ENCODE measurements around the gene MPLKIP. TPM values are rescaled to one million over a fixed set of nuclear protein-coding genes. Genes with fewer than 3 reads are reported as not detected.

The MPLKIP gene
- total RNA-seq, 4 donors from 2014 or later = 22.0 to 92.4 (median 42.9) TPM

DNA sequence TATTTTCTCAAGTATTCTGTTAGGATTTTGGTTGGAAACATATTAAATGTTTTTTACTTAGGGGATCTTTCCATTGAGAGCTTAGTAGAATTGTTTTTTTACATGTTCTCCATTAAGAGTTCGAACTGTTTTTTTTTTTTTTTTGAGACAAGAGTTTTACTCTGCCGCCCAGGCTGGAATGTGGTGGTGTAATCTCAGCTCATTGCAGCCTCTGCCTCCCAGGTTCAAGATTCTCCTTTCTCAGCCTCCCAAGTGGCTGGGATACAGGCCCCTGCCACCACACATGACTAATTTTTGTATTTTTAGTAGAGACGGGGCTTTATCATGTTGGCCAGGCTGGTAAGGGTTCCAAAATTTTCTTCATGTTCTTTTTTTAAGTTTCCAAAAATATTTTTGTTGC is 33.2 kb downstream of the MPLKIP start:
- no peaks in the 10 kb centered on the region for H3K27me3 ChIP-seq
- 74 to 79% methylated on average over 3 of the region's 3 CpGs for WGBS, 2 donors
- intact Hi-C loops (cut with DNase I) = no loop called here
- no peak for TF ChIP-seq POLR2A (IDR thresholded peaks at IDR 0.05)
- TF ChIP-seq, protein P1, sequence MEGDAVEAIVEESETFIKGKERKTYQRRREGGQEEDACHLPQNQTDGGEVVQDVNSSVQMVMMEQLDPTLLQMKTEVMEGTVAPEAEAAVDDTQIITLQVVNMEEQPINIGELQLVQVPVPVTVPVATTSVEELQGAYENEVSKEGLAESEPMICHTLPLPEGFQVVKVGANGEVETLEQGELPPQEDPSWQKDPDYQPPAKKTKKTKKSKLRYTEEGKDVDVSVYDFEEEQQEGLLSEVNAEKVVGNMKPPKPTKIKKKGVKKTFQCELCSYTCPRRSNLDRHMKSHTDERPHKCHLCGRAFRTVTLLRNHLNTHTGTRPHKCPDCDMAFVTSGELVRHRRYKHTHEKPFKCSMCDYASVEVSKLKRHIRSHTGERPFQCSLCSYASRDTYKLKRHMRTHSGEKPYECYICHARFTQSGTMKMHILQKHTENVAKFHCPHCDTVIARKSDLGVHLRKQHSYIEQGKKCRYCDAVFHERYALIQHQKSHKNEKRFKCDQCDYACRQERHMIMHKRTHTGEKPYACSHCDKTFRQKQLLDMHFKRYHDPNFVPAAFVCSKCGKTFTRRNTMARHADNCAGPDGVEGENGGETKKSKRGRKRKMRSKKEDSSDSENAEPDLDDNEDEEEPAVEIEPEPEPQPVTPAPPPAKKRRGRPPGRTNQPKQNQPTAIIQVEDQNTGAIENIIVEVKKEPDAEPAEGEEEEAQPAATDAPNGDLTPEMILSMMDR (IDR thresholded peaks at IDR 0.05) = no peak
- H3K27ac ChIP-seq = no peak overlapping the region
- no peak for DNase-seq
- no peaks in the 10 kb centered on the region for H3K36me3 ChIP-seq
- no peak overlapping the region for H3K4me3 ChIP-seq (replicated peaks in 1 of 3)
- no peaks in the 10 kb centered on the region for H3K9me3 ChIP-seq
- H3K4me1 ChIP-seq = peaks cover 4 to 15% of the 10 kb centered on the region in 2 donors

DNA sequence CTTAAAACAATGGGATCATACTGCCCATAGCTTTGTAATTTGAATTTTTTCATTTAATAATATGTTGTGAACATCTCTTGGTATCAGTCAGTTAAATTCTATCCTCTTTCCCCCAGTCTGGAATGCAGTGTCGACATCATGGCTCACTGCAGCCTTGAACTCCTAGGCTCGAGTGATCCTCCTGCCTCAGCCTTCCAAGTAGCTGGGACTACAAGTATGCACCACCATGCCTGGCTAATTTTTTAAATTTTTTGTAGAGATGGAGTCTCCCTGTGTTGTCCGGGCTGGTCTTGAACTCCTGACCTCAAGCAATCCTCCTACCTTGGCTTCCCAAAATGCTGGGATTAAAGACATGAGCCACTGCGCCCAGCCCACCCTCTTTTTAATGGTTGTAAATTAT is 34.6 kb downstream of the MPLKIP start:
- H3K4me3 ChIP-seq (replicated peaks in 1 of 3) = no peak overlapping the region
- TF ChIP-seq, protein P1 (IDR thresholded peaks at IDR 0.05) = no peak
- TF ChIP-seq POLR2A (IDR thresholded peaks at IDR 0.05) = no peak
- WGBS, 2 donors = 92 to 97% methylated on average over 4 of the region's 4 CpGs
- no peaks in the 10 kb centered on the region for H3K9me3 ChIP-seq
- DNase-seq = no peak
- H3K4me1 ChIP-seq = peaks cover 4 to 15% of the 10 kb centered on the region in 2 donors
- no peak overlapping the region for H3K27ac ChIP-seq
- intact Hi-C loops (cut with DNase I) = no loop called here
- no peaks in the 10 kb centered on the region for H3K27me3 ChIP-seq
- H3K36me3 ChIP-seq = peaks cover under 1% of the 10 kb centered on the region in 2 donors

DNA sequence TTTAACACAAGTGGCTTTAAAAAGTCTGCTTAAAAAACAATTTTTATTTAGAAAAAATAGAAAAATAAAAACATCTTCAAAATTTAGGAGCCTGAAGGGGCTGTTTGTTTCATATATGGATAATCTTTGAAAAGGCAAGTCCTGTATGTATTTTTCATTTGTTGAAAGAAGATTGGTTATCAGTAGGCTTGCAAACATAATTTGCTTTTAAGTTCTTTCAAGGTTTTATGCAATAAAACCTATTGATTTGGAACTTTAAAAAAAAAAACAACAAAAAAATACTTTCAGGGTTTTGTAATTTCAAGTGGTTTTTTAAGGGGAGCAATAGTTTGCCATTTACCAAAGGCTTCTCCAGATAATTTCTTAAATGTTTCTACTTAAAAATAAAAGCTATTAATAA is 35.6 kb downstream of the MPLKIP start:
- H3K36me3 ChIP-seq = peaks cover 10 to 11% of the 10 kb centered on the region in 2 donors
- H3K4me1 ChIP-seq = peaks cover 4 to 15% of the 10 kb centered on the region in 2 donors
- no peaks in the 10 kb centered on the region for H3K27me3 ChIP-seq
- H3K4me3 ChIP-seq (replicated peaks in 1 of 3) = no peak overlapping the region
- intact Hi-C loops (cut with DNase I) = no loop called here
- no peaks in the 10 kb centered on the region for H3K9me3 ChIP-seq
- DNase-seq = no peak
- TF ChIP-seq, protein P1 (IDR thresholded peaks at IDR 0.05) = no peak
- no peak for TF ChIP-seq POLR2A (IDR thresholded peaks at IDR 0.05)
- no peak overlapping the region for H3K27ac ChIP-seq

DNA sequence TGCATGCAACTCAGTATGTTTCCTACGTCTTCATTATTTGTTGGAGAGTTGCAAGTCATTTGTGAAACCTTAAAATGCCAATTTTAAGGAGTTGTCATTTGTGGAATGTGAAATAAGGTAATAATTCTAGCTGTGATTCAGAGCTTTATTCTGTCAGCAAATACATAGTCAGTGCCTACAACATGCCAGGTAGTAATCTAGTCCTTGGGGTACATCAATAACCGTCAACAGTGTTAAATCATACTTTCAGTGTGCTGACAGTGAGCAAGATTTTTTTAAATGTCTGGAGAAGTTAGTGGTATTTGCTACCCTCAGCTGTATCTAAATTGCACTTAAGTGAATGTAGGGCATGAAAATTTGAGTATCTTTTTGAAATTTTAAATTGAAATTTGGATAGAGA is 36.7 kb downstream of the MPLKIP start:
- WGBS, 2 donors = 95% methylated on average over 2 of the region's 2 CpGs
- Histone ChIP-seq H3K27me3 (no peaks in the 10 kb centered on the region), H3K9me3 (no peaks in the 10 kb centered on the region), H3K27ac (no peak overlapping the region), H3K36me3 (peaks cover 21 to 22% of the 10 kb centered on the region in 2 donors), H3K4me1 (peaks cover 4 to 15% of the 10 kb centered on the region in 2 donors), H3K4me3 (replicated peaks in 1 of 3) (no peak overlapping the region)
- TF ChIP-seq, protein P1 (IDR thresholded peaks at IDR 0.05) = no peak
- TF ChIP-seq POLR2A (IDR thresholded peaks at IDR 0.05) = no peak
- intact Hi-C loops (cut with DNase I) = no loop called here
- DNase-seq = no peak

DNA sequence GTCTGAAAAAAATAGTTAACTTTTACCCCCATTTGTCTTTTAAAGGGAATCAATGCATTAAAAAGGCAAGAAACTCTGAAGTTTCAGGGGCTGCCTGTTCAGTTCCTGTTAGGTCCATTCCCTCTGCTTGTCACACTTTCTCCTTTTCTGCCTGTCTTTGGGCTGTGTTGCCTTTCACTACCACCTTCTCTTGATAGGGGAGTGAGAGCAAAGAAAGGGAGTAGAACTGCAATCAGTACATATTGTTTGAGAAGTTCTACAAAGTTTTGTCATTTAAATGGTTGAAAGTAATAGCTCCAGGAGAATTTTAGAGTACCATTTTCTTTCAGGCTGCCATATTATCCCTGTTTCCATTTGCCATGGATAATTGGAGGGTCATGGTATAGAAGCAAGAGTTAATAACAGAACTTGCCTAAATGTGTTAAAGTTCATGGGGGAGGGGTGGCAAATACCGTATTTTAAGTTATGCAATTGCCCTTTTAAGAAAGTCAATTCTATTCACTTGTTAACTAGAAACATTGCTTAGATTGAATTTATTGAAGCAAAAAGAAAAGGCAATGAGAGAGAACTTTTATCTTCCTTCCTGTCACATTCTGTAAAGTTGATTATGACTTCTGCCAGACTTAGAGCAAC is 38.6 kb downstream of the MPLKIP start:
- peaks cover 4 to 15% of the 10 kb centered on the region in 2 donors for H3K4me1 ChIP-seq
- DNase-seq = no peak
- H3K4me3 ChIP-seq (replicated peaks in 1 of 3) = no peak overlapping the region
- intact Hi-C loops (cut with DNase I) = no loop called here
- peaks cover 22 to 24% of the 10 kb centered on the region in 2 donors for H3K36me3 ChIP-seq
- WGBS, 2 donors = 33 to 36% methylated on average over 1 of the region's 1 CpG
- TF ChIP-seq POLR2A (IDR thresholded peaks at IDR 0.05) = no peak
- TF ChIP-seq, protein P1 (IDR thresholded peaks at IDR 0.05) = no peak
- no peak overlapping the region for H3K27ac ChIP-seq
- H3K27me3 ChIP-seq = no peaks in the 10 kb centered on the region
- no peaks in the 10 kb centered on the region for H3K9me3 ChIP-seq

Measured in thyroid gland (tissue), 4 donors.